ENCODE data around the gene IQSEC2. TPM values are rescaled to one million over a fixed set of nuclear protein-coding genes. Genes with fewer than 3 reads are reported as not detected.

The IQSEC2 gene
- total RNA-seq, 2 donors from 2014 or later = 0.58 TPM; not detected in 1

DNA sequence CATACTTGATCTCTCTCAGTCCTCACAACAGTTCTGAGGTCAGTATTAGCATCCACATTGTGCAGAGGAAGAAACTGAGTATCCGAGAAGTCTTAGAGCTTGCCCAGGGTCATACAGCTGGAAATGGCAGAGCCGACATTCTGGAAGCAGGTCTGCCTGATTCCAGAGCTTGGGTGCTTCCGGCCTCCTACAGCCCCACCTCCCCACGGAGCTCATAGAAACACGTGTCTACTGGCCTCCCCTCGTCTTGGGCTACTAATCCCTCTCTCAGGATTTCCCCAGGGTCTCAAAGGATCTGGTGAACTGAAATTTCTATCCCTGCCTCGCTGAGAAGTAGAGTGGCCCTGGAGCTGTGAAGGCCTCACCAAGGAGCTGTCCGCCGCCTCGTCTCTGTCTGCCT is 44.3 kb downstream of the IQSEC2 start:
- DNase-seq (ENCODE audit: low spot score in 2 of 2) (no peak), ATAC-seq (no peak)
- Mint-ChIP-seq H3K27ac (no peak overlapping the region), H3K36me3 (no peaks in the 10 kb centered on the region), H3K9me3 (no peaks in the 10 kb centered on the region)

DNA sequence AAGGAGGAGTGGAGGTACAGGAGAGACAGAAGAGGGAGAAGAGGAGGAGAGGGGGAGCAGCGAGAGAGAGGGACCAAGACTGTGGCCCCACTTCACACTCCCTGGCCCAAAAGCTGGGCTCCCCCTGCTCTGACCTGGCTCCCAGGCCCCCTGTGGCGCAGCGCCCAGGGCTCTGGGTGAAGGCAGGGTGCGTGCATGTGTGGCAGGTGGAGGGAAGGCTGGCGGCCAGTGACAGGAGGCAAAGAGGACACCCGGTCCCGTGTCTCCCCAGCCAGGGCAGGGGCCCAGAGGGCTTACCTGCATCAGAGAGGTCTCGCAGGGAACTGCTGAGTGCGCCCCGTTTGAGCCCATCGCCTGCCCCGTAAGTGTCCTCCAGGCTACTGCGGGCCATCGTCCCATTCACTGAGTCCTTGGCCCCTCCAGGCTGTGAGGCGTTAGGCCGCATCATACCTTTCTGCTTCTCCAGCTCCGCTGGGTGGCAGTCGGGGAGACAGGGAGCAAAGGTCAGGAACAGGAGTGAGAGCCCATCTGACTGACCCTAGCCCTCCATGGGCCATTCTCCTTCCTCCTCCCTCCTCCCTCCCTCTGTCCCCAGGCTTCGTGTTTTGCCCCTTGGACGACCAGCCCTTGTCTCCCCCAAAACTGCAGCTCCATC is 45.2 kb downstream of the IQSEC2 start:
- Mint-ChIP-seq H3K36me3 (no peaks in the 10 kb centered on the region), H3K9me3 (no peaks in the 10 kb centered on the region), H3K27ac (no peak overlapping the region)
- ATAC-seq = no peak
- DNase-seq (ENCODE audit: low spot score in 2 of 2) = no peak

GRCh38 chrX:53235566-53235965 is 45.8 kb downstream of the IQSEC2 start:
- no peak overlapping the region for H3K27ac Mint-ChIP-seq
- ATAC-seq (no peak), DNase-seq (ENCODE audit: low spot score in 2 of 2) (no peak)
- no peaks in the 10 kb centered on the region for H3K9me3 Mint-ChIP-seq
- H3K36me3 Mint-ChIP-seq = no peaks in the 10 kb centered on the region

DNA sequence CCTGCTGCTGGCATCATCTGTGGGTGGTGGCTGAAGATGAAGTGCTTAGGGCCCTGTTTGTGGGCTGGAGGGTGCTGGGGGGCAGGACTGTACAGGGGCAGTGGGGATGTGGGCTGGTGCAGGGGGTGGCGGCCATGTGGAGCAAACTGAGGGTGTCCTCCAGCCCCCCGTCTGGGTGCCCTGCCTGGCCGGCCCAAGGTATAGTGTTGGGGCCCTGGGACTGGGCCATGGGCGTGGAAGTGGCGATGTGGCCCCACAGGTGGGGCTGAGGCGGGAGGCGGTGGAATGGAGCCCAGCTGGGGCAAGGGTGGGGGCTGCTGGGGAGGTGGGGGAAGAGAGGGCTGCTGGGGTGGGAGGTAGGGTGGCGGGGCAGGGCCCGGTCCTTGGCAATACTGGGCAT is 46.9 kb downstream of the IQSEC2 start:
- ATAC-seq = no peak
- Mint-ChIP-seq H3K36me3 (no peaks in the 10 kb centered on the region), H3K9me3 (no peaks in the 10 kb centered on the region), H3K27ac (no peak overlapping the region)
- DNase-seq (ENCODE audit: low spot score in 2 of 2) = no peak

GRCh38 chrX:53233536-53233935 is 47.8 kb downstream of the IQSEC2 start:
- DNase-seq (ENCODE audit: low spot score in 2 of 2) = no peak
- no peaks in the 10 kb centered on the region for H3K36me3 Mint-ChIP-seq
- no peaks in the 10 kb centered on the region for H3K9me3 Mint-ChIP-seq
- no peak overlapping the region for H3K27ac Mint-ChIP-seq
- ATAC-seq = no peak

DNA sequence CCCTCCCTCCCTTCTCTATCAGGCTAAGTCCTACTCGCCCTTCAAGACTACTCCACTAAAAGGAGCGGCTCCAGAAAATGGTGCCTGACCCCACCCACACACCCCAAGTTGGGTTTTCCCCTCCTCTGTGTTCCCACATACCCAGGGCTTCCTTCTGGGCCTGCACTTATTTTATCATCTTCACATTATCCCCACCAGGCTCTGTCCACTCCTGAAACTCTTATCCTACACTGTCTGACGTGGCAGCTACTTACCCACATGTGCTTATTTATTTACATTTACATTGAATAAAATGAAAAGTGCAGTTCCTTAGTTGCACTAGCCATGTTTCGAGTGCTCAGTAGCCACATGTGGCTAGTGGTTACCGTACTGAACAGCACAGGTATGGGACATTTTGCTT is 51.3 kb downstream of the IQSEC2 start:
- no peaks in the 10 kb centered on the region for H3K9me3 Mint-ChIP-seq
- no peak overlapping the region for H3K27ac Mint-ChIP-seq
- DNase-seq (ENCODE audit: low spot score in 2 of 2) (no peak), ATAC-seq (no peak)
- H3K36me3 Mint-ChIP-seq = peaks cover 1 to 2% of the 10 kb centered on the region in 2 donors

DNA sequence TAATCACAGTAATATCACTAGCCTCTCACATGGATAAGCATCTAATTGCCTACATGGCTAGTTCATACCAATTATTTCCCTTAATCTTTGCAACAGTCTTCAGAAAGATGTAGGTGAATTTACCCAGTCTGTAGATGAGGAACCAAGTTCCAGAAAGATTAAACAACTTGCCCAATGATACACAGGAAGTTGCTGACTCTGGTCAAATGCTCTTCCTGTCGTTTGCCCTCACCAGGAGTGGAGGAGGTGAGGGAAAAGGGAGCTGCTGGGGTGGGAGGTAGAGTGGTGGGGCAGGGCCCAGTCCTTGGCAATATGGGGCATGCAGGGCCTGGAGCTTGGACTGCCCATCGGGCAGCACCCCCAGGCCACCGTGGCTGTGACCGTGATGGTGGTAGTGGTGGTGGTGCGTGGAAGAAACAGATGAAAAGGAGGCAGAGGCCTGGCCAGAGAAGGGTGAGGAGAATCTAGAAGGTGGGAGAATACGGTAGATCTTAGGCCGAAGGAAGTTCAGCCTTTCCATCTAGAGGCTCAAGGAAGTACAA is 54.1 kb downstream of the IQSEC2 start:
- no peak for DNase-seq (ENCODE audit: low spot score in 2 of 2)
- Mint-ChIP-seq H3K27ac (no peak overlapping the region), H3K36me3 (peaks cover 20 to 23% of the 10 kb centered on the region in 2 donors), H3K9me3 (no peaks in the 10 kb centered on the region)
- ATAC-seq = no peak

DNA sequence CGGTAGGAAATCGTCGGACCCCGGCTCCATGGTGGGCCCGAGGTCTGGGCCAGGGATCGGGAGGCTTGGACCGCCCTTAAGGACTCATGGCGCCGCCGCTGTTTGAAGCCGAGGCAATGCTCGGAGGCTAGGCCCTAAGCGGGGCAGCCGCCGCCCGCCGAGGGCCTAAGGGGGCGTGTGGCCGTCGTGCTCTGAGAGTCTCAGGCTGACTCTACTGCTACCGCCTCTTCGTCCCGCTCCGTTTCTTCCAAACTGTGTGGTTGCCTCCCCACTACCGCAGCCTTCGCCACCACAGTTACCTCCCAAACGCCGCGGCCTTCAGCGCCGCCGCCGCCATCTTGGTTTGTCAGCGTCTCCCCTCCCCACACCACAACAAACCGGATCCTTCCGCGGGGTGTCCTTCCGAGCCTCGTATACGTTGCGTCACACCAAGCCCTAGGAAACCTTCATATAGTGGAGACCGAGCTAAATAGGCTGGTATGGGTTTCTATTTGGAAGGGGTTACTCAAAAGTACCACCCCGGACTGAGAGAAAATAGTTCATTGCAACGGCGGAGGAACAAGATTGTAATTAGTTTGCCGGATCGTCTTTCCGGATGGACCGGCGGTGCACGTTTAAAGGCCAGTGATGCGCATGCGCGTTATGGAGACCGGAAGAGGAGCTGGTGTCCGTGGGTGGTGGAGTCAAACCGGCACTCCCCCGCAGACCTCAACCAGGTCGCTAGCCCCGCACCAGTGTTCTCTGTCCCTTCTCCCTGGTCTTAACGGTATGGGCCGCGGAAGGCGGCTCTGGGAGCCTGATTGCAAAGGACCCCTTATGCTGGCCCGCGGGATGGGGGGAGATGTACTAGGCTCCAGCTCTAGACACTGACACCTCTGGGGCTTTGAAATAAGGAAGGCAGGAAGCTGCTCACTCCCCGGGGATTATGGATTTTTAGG is 56.3 kb downstream of the IQSEC2 start, which contains the start of gene KDM5C:
Gene KDM5C, minus strand, starts transcription at position 348 of the 938 bp plus-strand sequence. Its CDS starts 318 bp downstream, at position 30.
- ATAC-seq (peak; percentile 74 to 87), DNase-seq (ENCODE audit: low spot score in 2 of 2) (peak; percentile 77 to 90)
- Mint-ChIP-seq H3K27ac (peak within 1 kb of the TSS; percentile 99 to 100), H3K36me3 (peaks cover 20 to 23% of the 10 kb centered on the region in 2 donors), H3K9me3 (no peaks in the 10 kb centered on the region)

DNA sequence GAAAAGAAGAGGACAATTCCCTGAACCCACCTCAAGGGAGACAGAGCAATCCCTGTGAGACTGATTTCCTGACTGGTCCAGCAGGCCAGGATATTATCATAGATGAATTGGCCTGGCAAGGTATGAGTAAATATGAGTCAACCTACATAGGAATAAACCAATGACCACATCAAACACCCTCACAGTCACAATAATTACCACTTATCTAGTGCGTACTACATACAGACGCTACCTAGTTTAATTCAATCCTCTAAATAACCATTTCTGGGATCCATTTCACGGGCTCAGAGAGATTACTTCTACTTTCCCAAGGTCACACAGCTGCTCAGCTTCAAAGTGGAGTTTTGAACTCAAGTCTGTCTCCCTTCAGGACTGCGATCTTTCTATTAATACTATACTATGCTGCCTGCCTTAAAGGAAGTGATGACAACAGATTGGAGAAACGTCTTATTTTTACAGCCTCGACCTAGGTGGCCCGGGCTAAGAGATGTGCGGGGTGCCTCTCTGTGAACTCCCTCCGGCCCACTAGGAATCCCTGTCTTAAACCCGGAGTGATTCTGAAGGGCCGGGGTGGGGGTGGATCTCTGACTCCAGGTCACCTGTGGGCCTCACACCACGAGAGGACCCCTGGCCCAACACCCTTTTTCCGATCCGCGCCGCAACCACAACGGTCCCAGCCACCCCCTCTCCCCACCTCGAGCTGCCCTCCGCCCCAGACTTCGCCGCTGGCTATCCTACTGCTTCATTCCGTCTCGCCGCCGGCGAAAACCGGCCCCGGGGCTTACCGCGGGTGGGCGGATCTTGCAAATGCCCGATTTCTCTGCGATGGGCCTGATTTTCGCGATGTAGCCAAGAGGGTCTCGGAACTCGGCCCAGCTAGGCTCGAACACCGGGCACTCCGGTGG is 57.2 kb downstream of the IQSEC2 start:
- Mint-ChIP-seq H3K36me3 (peaks cover 20 to 23% of the 10 kb centered on the region in 2 donors), H3K9me3 (no peaks in the 10 kb centered on the region), H3K27ac (peak overlapping the region; percentile 99 to 100)
- peak in 1 of 2 donors; percentile 9 for DNase-seq (ENCODE audit: low spot score in 2 of 2)
- peak; percentile 69 to 85 for ATAC-seq

GRCh38 chrX:53223068-53223693 is 58.2 kb downstream of the IQSEC2 start:
- peak overlapping the region; percentile 90 to 100 for H3K27ac Mint-ChIP-seq
- DNase-seq (ENCODE audit: low spot score in 2 of 2) (no peak), ATAC-seq (no peak)
- H3K36me3 Mint-ChIP-seq = peaks cover 20 to 23% of the 10 kb centered on the region in 2 donors
- no peaks in the 10 kb centered on the region for H3K9me3 Mint-ChIP-seq

Other genes starting within 250 kb of the IQSEC2 start
- under 1 TPM; 0.11 to 0.14 TPM for gene GPR173, start 232.8 kb downstream of the IQSEC2 start, total RNA-seq
- 10 to 100 TPM; 49.6 to 97.4 TPM for gene TSPYL2, start 199.2 kb downstream of the IQSEC2 start, total RNA-seq
- 10 to 100 TPM; 25.1 to 26.0 TPM for gene KANTR, start 187.4 kb downstream of the IQSEC2 start, total RNA-seq
- gene KDM5C, start 56.4 kb downstream of the IQSEC2 start, total RNA-seq = 100 to 1,000 TPM; 101 to 110 TPM
- gene SMC1A, start 141.1 kb upstream of the IQSEC2 start, total RNA-seq = 100 to 1,000 TPM; 119 to 152 TPM
- gene RIBC1, start 141.3 kb upstream of the IQSEC2 start, total RNA-seq = 1 to 10 TPM in 1 of 2 donors, under 1 TPM in 1; 0.80 to 1.7 TPM
- gene HSD17B10, start 152.8 kb upstream of the IQSEC2 start, total RNA-seq = 100 to 1,000 TPM in 1 of 2 donors, 10 to 100 TPM in 1; 86.3 to 116 TPM

All from activated naive CD4-positive, alpha-beta T cell treated with anti-CD3 and anti-CD28 coated beads, Interleukin-2, amount 50 U/mL, for 72 hours (primary cell).